OCI-LY3 (cell line): ENCODE data around the gene TSPAN31.

Experiments used
- H2AFZ ChIP-seq: fragments of 200-600, 300-600 bp; shearing (Covaris generic); 2 replicates; pipeline ENCODE4 v1.6.0; 2014; ENCODE audit warnings: antibody characterized with exemption, low read depth, low read length
- H3K27ac ChIP-seq: fragments of 200-600, 300-600 bp; sonication (generic); 2 replicates; pipeline ENCODE4 v1.5.1; 2014; ENCODE audit warnings: mild to moderate bottlenecking, low read length, moderate library complexity, mixed read lengths
- H3K27me3 ChIP-seq: fragments of 200-600, 300-600 bp; sonication (generic); 2 replicates; pipeline ENCODE4 v1.6.1; 2014; ENCODE audit warnings: low read depth, low read length, mixed read lengths
- H3K36me3 ChIP-seq: fragments of 200-600, 300-600 bp; sonication (generic); replicated peaks from 2 replicates; pipeline ENCODE3; 2014; ENCODE audit warnings: low read depth, low read length, mixed read lengths
- H3K4me1 ChIP-seq: fragments of 300-600, 200-600 bp; sonication (generic); 2 replicates; pipeline ENCODE4 v1.6.1; 2014; ENCODE audit warnings: low read length, mixed read lengths
- H3K4me2 ChIP-seq: fragments of 200-600, 300-600 bp; sonication (generic); 2 replicates; pipeline ENCODE4 v1.6.1; 2014; ENCODE audit warnings: low read length, mixed read lengths
- H3K4me3 ChIP-seq: fragments of 300-600, 200-600 bp; sonication (generic); 2 replicates; pipeline ENCODE4 v1.5.1; 2014; ENCODE audit warnings: antibody characterized with exemption, mild to moderate bottlenecking, low read length, moderate library complexity
- H3K79me2 ChIP-seq: fragments of 300-600, 200-600 bp; shearing (Covaris generic); 2 replicates; pipeline ENCODE4 v1.6.1; 2014; ENCODE audit warnings: mild to moderate bottlenecking, low read length, mixed read lengths
- H3K9ac ChIP-seq: fragments of 300-600, 200-600 bp; shearing (Covaris generic); 2 replicates; pipeline ENCODE4 v1.6.0; 2014; ENCODE audit warnings: mild to moderate bottlenecking, low read length, moderate library complexity
- H3K9me3 ChIP-seq: fragments of 200-600, 300-600 bp; shearing (Covaris generic); 2 replicates; pipeline ENCODE4 v1.6.1; 2014; ENCODE audit warnings: low read length, mixed read lengths; ENCODE audit not compliant: insufficient read depth
- H4K20me1 ChIP-seq: fragments of 200-600, 300-600 bp; sonication (generic); 2 replicates; pipeline ENCODE4 v1.6.1; 2016; ENCODE audit warnings: low read length, mixed read lengths; ENCODE audit not compliant: insufficient read depth
- EZH2phosphoT487 ChIP-seq: fragments of 200-600 bp; shearing (Covaris generic); IDR thresholded peaks from 2 replicates; pipeline ENCODE4 v1.6.1; 2018; ENCODE audit warnings: antibody characterized with exemption, mixed run types, low read depth
- TF ChIP-seq, protein P1 (sequence below): fragments of 200-600, 300-600 bp; sonication (generic); IDR thresholded peaks from 2 replicates; pipeline ENCODE4 v1.5.1; 2014; ENCODE audit warnings: antibody characterized with exemption, low read length, low read depth

The TSPAN31 gene

GRCh38 chr12:57735952-57736740 lies 8.7 kb upstream of the TSPAN31 start:
- TF ChIP-seq EZH2phosphoT487 = no peak
- TF ChIP-seq, protein P1, sequence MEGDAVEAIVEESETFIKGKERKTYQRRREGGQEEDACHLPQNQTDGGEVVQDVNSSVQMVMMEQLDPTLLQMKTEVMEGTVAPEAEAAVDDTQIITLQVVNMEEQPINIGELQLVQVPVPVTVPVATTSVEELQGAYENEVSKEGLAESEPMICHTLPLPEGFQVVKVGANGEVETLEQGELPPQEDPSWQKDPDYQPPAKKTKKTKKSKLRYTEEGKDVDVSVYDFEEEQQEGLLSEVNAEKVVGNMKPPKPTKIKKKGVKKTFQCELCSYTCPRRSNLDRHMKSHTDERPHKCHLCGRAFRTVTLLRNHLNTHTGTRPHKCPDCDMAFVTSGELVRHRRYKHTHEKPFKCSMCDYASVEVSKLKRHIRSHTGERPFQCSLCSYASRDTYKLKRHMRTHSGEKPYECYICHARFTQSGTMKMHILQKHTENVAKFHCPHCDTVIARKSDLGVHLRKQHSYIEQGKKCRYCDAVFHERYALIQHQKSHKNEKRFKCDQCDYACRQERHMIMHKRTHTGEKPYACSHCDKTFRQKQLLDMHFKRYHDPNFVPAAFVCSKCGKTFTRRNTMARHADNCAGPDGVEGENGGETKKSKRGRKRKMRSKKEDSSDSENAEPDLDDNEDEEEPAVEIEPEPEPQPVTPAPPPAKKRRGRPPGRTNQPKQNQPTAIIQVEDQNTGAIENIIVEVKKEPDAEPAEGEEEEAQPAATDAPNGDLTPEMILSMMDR = no peak
- Histone ChIP-seq H4K20me1 (no peaks in the 10 kb centered on the region), H3K27me3 (no peaks in the 10 kb centered on the region), H3K4me2 (no peak overlapping the region), H3K4me3 (no peak overlapping the region), H3K9ac (no peak overlapping the region), H3K36me3 (peaks cover 3% of the 10 kb centered on the region), H3K4me1 (peaks cover 6% of the 10 kb centered on the region), H3K27ac (no peak overlapping the region), H2AFZ (no peak overlapping the region), H3K79me2 (0 out of 2 replicates have a peak, but pooled peaks cover 5% of the 10 kb centered on the region), H3K9me3 (no peaks in the 10 kb centered on the region)

- H3K4me1 ChIP-seq = peaks cover 10% of the 10 kb centered on the region
- no peak overlapping the region for H3K27ac ChIP-seq
- H3K36me3 ChIP-seq = no peaks in the 10 kb centered on the region
- H3K9me3 ChIP-seq = no peaks in the 10 kb centered on the region
- no peak for TF ChIP-seq EZH2phosphoT487
- TF ChIP-seq, protein P1 = no peak
- H4K20me1 ChIP-seq = no peaks in the 10 kb centered on the region
- no peak overlapping the region for H3K4me3 ChIP-seq
- H3K4me2 ChIP-seq = no peak overlapping the region
- no peak overlapping the region for H2AFZ ChIP-seq
- no peaks in the 10 kb centered on the region for H3K27me3 ChIP-seq
- H3K79me2 ChIP-seq = peaks cover 13% of the 10 kb centered on the region; the same call in 1 of the 2 replicates
- H3K9ac ChIP-seq = no peak overlapping the region
Measured at GRCh38 chr12:57736741-57737466, 7.9 kb upstream of the TSPAN31 start.

DNA sequence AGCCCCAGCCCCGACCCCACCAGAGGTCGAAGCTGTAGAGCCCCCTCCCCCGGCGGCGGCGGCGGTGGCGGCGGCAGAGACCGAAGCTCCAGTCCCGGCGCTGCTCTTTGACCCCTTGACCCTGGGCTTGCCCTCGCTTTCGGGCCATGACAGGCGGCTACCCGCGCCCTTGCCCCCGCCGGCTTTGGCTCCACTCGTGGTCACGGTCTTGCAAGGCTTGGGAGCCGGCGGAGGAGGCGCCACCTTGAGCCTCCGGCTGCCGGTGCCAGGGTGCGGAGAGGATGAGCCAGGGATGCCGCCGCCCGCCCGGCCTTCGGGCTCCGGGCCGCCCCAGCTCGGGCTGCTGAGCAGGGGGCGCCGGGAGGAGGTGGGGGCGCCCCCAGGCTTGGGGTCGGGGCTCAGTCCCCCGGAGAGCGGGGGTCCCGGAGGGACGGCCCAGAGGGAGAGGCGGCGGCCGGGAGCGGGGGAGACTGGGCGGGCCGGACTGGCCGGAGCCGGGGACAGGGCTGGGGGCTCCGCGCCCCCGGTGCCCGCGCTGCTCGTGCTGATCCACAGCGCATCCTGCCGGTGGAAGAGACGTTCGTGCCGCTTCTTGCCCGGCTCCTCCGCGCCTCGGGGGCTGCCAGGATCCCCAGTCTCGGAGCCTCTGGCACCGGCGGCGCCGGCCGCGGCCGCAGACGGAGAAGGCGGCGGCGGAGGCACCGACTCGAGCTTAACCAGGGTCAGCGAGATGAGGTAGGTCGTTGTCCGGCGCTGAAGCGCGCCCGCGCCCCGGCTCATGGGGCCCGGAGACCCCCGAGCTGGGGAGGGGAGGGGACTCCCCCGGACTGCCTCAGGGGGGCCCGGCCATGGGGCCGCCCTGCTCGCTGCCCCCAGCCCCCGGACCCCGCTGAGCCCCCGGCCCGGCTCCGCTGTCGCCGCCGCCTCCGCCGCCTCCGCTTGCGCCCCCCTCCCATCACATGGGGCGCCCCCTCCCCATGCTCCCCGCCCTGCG lies 7.1 kb upstream of the TSPAN31 start:
- no peaks in the 10 kb centered on the region for H3K27me3 ChIP-seq
- no peak overlapping the region for H3K4me2 ChIP-seq

More for the DNA sequence above, 7.1 kb upstream of the TSPAN31 start:
- Histone ChIP-seq H3K4me1 (peaks cover 15% of the 10 kb centered on the region), H4K20me1 (no peaks in the 10 kb centered on the region), H2AFZ (no peak overlapping the region), H3K27ac (no peak overlapping the region), H3K9ac (no peak overlapping the region), H3K36me3 (no peaks in the 10 kb centered on the region), H3K79me2 (peaks cover 13% of the 10 kb centered on the region; the same call in 1 of the 2 replicates), H3K9me3 (no peaks in the 10 kb centered on the region), H3K4me3 (no peak overlapping the region)
- TF ChIP-seq EZH2phosphoT487 = no peak
- TF ChIP-seq, protein P1 = no peak
